ENCODE results near the gene HDAC11. TPM values are rescaled to one million over a fixed set of nuclear protein-coding genes. Genes with fewer than 3 reads are reported as not detected.
A peak's percentile ranks its signal among the peaks of the same experiment; 100 is the strongest.

HDAC11 gene
- total and polyA plus RNA-seq, 9 of the 15 experiments (the other 6 are each of a cell fraction or from before 2014, with no cell fraction given): 0.60 to 6.0 (median 4.5) TPM

DNA sequence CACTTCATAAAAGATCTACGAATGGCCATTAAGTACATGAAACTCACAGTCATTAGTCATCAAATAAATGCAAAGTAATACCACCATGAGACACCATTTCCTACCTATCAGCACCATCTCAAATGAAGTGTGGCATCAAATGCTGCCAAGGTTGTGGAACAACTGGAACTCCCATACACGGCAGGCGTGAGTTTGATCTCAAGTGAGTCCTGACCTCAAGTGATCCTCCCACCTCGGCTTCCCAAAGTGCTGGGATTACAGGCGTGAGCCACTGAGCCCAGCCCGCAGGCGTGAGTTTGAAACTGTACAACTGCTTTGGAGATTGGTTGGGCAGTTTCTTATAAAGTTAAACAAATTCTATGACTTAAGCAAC, 28.8 kb upstream of the HDAC11 start (continued):
- TF ChIP-seq, protein P1, sequence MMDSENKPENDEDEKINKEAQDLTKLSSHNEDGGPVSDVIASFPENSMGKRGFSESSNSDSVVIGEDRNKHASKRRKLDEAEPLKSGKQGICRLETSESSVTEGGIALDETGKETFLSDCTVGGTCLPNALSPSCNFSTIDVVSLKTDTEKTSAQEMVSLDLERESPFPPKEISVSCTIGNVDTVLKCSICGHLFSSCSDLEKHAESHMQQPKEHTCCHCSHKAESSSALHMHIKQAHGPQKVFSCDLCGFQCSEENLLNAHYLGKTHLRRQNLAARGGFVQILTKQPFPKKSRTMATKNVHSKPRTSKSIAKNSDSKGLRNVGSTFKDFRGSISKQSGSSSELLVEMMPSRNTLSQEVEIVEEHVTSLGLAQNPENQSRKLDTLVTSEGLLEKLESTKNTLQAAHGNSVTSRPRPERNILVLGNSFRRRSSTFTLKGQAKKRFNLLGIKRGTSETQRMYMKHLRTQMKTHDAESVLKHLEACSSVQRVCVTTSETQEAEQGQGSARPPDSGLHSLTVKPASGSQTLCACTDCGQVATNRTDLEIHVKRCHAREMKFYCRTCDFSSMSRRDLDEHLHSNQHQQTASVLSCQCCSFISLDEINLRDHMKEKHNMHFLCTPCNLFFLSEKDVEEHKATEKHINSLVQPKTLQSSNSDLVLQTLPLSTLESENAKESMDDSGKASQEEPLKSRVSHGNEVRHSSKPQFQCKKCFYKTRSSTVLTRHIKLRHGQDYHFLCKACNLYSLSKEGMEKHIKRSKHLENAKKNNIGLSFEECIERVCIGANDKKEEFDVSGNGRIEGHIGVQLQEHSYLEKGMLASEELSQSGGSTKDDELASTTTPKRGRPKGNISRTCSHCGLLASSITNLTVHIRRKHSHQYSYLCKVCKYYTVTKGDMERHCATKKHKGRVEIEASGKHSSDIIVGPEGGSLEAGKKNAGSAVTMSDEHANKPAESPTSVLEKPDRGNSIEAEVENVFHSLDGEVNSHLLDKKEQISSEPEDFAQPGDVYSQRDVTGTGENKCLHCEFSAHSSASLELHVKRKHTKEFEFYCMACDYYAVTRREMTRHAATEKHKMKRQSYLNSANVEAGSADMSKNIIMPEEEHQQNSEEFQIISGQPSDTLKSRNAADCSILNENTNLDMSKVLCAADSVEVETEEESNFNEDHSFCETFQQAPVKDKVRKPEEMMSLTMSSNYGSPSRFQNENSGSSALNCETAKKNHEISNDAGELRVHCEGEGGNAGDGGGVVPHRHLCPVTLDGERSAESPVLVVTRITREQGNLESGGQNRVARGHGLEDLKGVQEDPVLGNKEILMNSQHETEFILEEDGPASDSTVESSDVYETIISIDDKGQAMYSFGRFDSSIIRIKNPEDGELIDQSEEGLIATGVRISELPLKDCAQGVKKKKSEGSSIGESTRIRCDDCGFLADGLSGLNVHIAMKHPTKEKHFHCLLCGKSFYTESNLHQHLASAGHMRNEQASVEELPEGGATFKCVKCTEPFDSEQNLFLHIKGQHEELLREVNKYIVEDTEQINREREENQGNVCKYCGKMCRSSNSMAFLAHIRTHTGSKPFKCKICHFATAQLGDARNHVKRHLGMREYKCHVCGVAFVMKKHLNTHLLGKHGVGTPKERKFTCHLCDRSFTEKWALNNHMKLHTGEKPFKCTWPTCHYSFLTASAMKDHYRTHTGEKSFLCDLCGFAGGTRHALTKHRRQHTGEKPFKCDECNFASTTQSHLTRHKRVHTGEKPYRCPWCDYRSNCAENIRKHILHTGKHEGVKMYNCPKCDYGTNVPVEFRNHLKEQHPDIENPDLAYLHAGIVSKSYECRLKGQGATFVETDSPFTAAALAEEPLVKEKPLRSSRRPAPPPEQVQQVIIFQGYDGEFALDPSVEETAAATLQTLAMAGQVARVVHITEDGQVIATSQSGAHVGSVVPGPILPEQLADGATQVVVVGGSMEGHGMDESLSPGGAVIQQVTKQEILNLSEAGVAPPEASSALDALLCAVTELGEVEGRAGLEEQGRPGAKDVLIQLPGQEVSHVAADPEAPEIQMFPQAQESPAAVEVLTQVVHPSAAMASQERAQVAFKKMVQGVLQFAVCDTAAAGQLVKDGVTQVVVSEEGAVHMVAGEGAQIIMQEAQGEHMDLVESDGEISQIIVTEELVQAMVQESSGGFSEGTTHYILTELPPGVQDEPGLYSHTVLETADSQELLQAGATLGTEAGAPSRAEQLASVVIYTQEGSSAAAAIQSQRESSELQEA (IDR thresholded peaks at IDR 0.05; ENCODE audit: low read depth): no peak
- TF ChIP-seq EP300 (IDR thresholded peaks at IDR 0.05; ENCODE audit: low read length) (no peak), RBM39 (optimal IDR thresholded peaks at IDR 0.05; ENCODE audit: low read depth, low read length) (no peak), SMARCA5 (IDR thresholded peaks at IDR 0.05) (peak; percentile 66), ZNF253 (CRISPR knock-in tag; conservative IDR thresholded peaks at IDR 0.05) (no peak), DPF2 (IDR thresholded peaks at IDR 0.05) (peak; percentile 66), WHSC1 (IDR thresholded peaks at IDR 0.05; ENCODE audit: low read length) (no peak), NFATC3 (IDR thresholded peaks at IDR 0.05) (no peak), RBM15 (IDR thresholded peaks at IDR 0.05; ENCODE audit: insufficient read depth, low read length) (no peak), SIRT6 (IDR thresholded peaks at IDR 0.05; ENCODE audit: low read depth, low read length) (no peak)
- TF ChIP-seq, protein P2, sequence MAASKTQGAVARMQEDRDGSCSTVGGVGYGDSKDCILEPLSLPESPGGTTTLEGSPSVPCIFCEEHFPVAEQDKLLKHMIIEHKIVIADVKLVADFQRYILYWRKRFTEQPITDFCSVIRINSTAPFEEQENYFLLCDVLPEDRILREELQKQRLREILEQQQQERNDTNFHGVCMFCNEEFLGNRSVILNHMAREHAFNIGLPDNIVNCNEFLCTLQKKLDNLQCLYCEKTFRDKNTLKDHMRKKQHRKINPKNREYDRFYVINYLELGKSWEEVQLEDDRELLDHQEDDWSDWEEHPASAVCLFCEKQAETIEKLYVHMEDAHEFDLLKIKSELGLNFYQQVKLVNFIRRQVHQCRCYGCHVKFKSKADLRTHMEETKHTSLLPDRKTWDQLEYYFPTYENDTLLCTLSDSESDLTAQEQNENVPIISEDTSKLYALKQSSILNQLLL (CRISPR knock-in tag; IDR thresholded peaks at IDR 0.05; ENCODE audit: borderline replicate concordance): no peak
- TF ChIP-seq, protein P3, sequence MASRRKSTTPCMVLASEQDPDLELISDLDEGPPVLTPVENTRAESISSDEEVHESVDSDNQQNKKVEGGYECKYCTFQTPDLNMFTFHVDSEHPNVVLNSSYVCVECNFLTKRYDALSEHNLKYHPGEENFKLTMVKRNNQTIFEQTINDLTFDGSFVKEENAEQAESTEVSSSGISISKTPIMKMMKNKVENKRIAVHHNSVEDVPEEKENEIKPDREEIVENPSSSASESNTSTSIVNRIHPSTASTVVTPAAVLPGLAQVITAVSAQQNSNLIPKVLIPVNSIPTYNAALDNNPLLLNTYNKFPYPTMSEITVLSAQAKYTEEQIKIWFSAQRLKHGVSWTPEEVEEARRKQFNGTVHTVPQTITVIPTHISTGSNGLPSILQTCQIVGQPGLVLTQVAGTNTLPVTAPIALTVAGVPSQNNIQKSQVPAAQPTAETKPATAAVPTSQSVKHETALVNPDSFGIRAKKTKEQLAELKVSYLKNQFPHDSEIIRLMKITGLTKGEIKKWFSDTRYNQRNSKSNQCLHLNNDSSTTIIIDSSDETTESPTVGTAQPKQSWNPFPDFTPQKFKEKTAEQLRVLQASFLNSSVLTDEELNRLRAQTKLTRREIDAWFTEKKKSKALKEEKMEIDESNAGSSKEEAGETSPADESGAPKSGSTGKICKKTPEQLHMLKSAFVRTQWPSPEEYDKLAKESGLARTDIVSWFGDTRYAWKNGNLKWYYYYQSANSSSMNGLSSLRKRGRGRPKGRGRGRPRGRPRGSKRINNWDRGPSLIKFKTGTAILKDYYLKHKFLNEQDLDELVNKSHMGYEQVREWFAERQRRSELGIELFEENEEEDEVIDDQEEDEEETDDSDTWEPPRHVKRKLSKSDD (conservative IDR thresholded peaks at IDR 0.05; ENCODE audit: low read length): no peak
- TF ChIP-seq, protein P4, sequence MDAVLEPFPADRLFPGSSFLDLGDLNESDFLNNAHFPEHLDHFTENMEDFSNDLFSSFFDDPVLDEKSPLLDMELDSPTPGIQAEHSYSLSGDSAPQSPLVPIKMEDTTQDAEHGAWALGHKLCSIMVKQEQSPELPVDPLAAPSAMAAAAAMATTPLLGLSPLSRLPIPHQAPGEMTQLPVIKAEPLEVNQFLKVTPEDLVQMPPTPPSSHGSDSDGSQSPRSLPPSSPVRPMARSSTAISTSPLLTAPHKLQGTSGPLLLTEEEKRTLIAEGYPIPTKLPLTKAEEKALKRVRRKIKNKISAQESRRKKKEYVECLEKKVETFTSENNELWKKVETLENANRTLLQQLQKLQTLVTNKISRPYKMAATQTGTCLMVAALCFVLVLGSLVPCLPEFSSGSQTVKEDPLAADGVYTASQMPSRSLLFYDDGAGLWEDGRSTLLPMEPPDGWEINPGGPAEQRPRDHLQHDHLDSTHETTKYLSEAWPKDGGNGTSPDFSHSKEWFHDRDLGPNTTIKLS (IDR thresholded peaks at IDR 0.05; ENCODE audit: borderline replicate concordance, low read depth): 0 out of 2 replicates have a peak, but pooled peaks have one; percentile 15
- TF ChIP-seq, protein P5, sequence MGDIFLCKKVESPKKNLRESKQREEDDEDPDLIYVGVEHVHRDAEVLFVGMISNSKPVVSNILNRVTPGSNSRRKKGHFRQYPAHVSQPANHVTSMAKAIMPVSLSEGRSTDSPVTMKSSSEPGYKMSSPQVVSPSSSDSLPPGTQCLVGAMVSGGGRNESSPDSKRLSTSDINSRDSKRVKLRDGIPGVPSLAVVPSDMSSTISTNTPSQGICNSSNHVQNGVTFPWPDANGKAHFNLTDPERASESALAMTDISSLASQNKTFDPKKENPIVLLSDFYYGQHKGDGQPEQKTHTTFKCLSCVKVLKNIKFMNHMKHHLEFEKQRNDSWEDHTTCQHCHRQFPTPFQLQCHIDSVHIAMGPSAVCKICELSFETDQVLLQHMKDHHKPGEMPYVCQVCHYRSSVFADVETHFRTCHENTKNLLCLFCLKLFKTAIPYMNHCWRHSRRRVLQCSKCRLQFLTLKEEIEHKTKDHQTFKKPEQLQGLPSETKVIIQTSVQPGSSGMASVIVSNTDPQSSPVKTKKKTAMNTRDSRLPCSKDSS (IDR thresholded peaks at IDR 0.05; ENCODE audit: low read depth, partially characterized antibody): no peak

Data from K562 (cell line).